Uterus (tissue), 2 donors: ENCODE measurements around the gene SENP3.

ENCODE experiments used
- CTCF ChIP-seq, 4 experiments: fragments of 200-600 bp in 2 of 4; fragments of 450-650 bp in 2 of 4; sonication (generic) in 2 of 4; IDR thresholded peaks; one replicate each; pipeline ENCODE4 v1.5.1; 2016 to 2019; ENCODE audit warnings: antibody characterized with exemption in 4 of 4, mild to moderate bottlenecking in 2 of 4, moderate library complexity in 1 of 4
- POLR2A ChIP-seq, 2 donors: fragments of 450-650 bp; IDR thresholded peaks; one replicate each; pipeline ENCODE4 v1.6.1; 2016; ENCODE audit warnings: antibody characterized with exemption in 2 of 2, mild to moderate bottlenecking in 1 of 2, moderate library complexity in 1 of 2

GRCh38 chr17:7562208-7562605, 488 bp downstream of the SENP3 start:
- TF ChIP-seq CTCF (IDR thresholded peaks at IDR 0.05) (no peak), POLR2A (IDR thresholded peaks at IDR 0.05) (no peak)
